WTC11 (cell line): ENCODE data around the gene NCOA6.

Experiments used
- JUN ChIP-seq: sonication (generic); formaldehyde crosslinking; IDR thresholded peaks from 2 replicates; pipeline ENCODE4 v1.8.0; 2023; ENCODE audit warnings: mild to moderate bottlenecking, missing genetic modification reagents
- NFYB ChIP-seq: sonication (generic); formaldehyde crosslinking; conservative IDR thresholded peaks from 2 replicates; pipeline ENCODE4 v1.8.0; 2022; ENCODE audit warnings: low read depth, missing genetic modification reagents
- SP1 ChIP-seq: sonication (generic); formaldehyde crosslinking; conservative IDR thresholded peaks from 2 replicates; pipeline ENCODE4 v1.8.1; 2022; ENCODE audit warnings: missing genetic modification reagents

DNA sequence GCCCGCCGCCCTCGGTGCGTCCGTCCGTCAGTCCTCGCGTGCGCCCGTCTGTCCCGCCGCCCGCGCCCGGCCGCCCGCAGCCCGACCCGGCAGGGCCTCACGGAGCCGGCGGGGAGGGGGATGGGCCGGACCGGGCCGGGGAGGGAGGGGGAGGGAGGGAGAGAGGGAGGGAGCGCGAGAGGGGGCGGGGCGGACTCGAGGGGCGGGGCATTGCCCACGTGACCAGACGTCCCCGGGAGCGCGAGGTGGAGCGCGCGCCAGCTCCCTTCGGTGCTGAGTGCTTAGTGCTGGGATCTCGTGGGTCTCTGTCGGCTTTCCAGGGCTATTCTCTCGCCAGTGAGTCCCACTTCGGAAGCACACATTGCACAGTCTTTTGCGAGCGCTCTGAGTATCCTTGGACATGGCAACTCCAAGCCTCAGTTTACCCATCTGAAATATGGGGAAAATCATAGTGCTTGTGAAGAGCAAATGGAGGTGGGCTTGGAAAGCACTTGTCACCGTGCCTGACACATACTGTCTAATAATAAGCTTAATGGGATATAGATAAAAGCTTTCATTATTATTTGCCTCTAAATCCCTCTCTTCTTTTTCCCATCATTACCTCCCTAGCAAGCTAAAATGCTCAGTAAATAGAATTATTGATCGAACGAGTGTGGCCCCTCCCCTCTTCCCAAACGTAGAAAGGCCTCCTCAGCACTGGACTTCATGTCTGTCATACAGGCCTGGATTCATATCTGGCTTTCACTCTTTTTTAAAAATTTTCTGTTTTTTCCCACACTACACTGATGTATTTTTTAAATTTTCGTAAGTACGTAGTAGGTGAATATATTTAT, at the start of gene NCOA6:
- TF ChIP-seq JUN (no peak), NFYB (CRISPR knock-in tag) (no peak), SP1 (no peak; the same call in none of the 2 replicates)
